IMR-90 (cell line): ENCODE measurements around the gene FBXO40. TPM values are rescaled to one million over a fixed set of nuclear protein-coding genes. Genes with fewer than 3 reads are reported as not detected.

Source experiments
- ATAC-seq: fragments of 200-7000 bp; cut with Tn5 transposase; 2 replicates; pipeline ENCODE4 v1.9.1; 2020; ENCODE audit warnings: low read depth, mild to moderate bottlenecking, moderate library complexity
- BruUV-seq: library from RNA; stranded (reverse); fragments of 400-500 nt; replicated peaks from 2 replicates; lab custom pipeline; 2021; lab: Mats Ljungman, UMichigan
- CTCF ChIA-PET: fragments of 300-600 bp; formaldehyde crosslinking; extraction: SDS; loops from one replicate; lab custom pipeline; 2021; ENCODE audit warnings: antibody characterized with exemption; lab: Yijun Ruan, JAX
- POLR2A ChIA-PET: fragments of 300-600 bp; sonication (Branson Sonifier 250); formaldehyde crosslinking; loops from one replicate; lab custom pipeline; 2022; ENCODE audit warnings: antibody characterized with exemption; ENCODE audit not compliant: unreplicated experiment; lab: Charles Lee
- DNase-seq: peaks from one replicate; pipeline ENCODE4 v3.0.0; 2013
- H2AFZ ChIP-seq: replicated peaks from 2 replicates; pipeline ENCODE3; 2013; ENCODE audit warnings: low read length, mild to moderate bottlenecking; ENCODE audit not compliant: poor library complexity
- H2AK5ac ChIP-seq: 2 replicates; pipeline ENCODE4 v1.6.1; 2013; ENCODE audit warnings: low read depth, low read length, inconsistent platforms
- H2AK9ac ChIP-seq: replicated peaks from 2 replicates; pipeline ENCODE3; 2013; ENCODE audit warnings: mild to moderate bottlenecking, low read depth, low read length, moderate library complexity; ENCODE audit not compliant: poor library complexity
- H2BK120ac ChIP-seq: 2 replicates; pipeline ENCODE4 v1.6.1; 2013; ENCODE audit warnings: low read depth, low read length, inconsistent platforms
- H2BK15ac ChIP-seq: 3 replicates; pipeline ENCODE4 v1.6.1; 2013; ENCODE audit warnings: low read depth, low read length, inconsistent platforms
- H2BK20ac ChIP-seq: 2 replicates; pipeline ENCODE4 v1.6.1; 2013; ENCODE audit warnings: low read depth, mild to moderate bottlenecking, inconsistent platforms, low read length, moderate library complexity
- H2BK5ac ChIP-seq: 2 replicates; pipeline ENCODE4 v1.6.1; 2013; ENCODE audit warnings: mild to moderate bottlenecking, low read depth, low read length, inconsistent platforms; ENCODE audit not compliant: poor library complexity, severe bottlenecking
- H3K14ac ChIP-seq: replicated peaks from 2 replicates; pipeline ENCODE4 v1.6.1; 2013; ENCODE audit warnings: low read depth, low read length, inconsistent platforms
- H3K18ac ChIP-seq: 2 replicates; pipeline ENCODE4 v1.6.1; 2013; ENCODE audit warnings: low read depth, low read length, control low read depth
- H3K23ac ChIP-seq: 2 replicates; pipeline ENCODE4 v1.6.1; 2013; ENCODE audit warnings: low read depth, low read length, inconsistent platforms
- H3K27ac ChIP-seq: 2 replicates; pipeline ENCODE4 v1.5.1; 2013; ENCODE audit warnings: mild to moderate bottlenecking, control low read depth, low read length; ENCODE audit not compliant: insufficient read depth
- H3K27me3 ChIP-seq: 2 replicates; pipeline ENCODE4 v1.6.1; 2013; ENCODE audit warnings: low read length; ENCODE audit not compliant: control insufficient read depth, insufficient read depth
- H3K36me3 ChIP-seq: 2 replicates; pipeline ENCODE4 v1.6.1; 2013; ENCODE audit warnings: low read length, mixed read lengths; ENCODE audit not compliant: control insufficient read depth, insufficient read depth
- H3K4ac ChIP-seq: 2 replicates; pipeline ENCODE4 v1.6.1; 2013; ENCODE audit warnings: low read depth, low read length, inconsistent platforms
- H3K4me1 ChIP-seq: 2 replicates; pipeline ENCODE4 v1.6.1; 2013; ENCODE audit warnings: low read length, mixed read lengths; ENCODE audit not compliant: control insufficient read depth, insufficient read depth
- H3K4me2 ChIP-seq: 2 replicates; pipeline ENCODE4 v1.6.1; 2013; ENCODE audit warnings: low read depth, mild to moderate bottlenecking, control low read depth, low read length, moderate library complexity
- H3K4me3 ChIP-seq: 2 replicates; pipeline ENCODE4 v1.5.1; 2013; ENCODE audit warnings: low read depth, mild to moderate bottlenecking, control low read depth, low read length, moderate library complexity; ENCODE audit not compliant: insufficient read depth
- H3K56ac ChIP-seq: 2 replicates; pipeline ENCODE4 v1.6.1; 2013; ENCODE audit warnings: low read length, inconsistent platforms; ENCODE audit not compliant: insufficient read depth; ENCODE audit errors: extremely low read depth
- H3K79me1 ChIP-seq, 2 experiments: 2 replicates each; pipeline ENCODE4 v1.6.1; 2013; ENCODE audit warnings: low read length in 2 of 2, inconsistent platforms in 1 of 2, low read depth in 1 of 2
- H3K9ac ChIP-seq: 2 replicates; pipeline ENCODE4 v1.6.1; 2013; ENCODE audit warnings: low read depth, low read length, control low read depth
- H3K9me1 ChIP-seq: 2 replicates; pipeline ENCODE4 v1.6.1; 2013; ENCODE audit warnings: low read length, inconsistent platforms; ENCODE audit not compliant: insufficient read depth
- H3K9me3 ChIP-seq: 2 replicates; pipeline ENCODE4 v1.6.1; 2013; ENCODE audit warnings: low read length; ENCODE audit not compliant: control insufficient read depth, insufficient read depth
- H4K20me1 ChIP-seq: 2 replicates; pipeline ENCODE4 v1.6.1; 2013; ENCODE audit warnings: low read length, inconsistent platforms; ENCODE audit not compliant: insufficient read depth
- H4K5ac ChIP-seq: 2 replicates; pipeline ENCODE4 v1.6.1; 2013; ENCODE audit warnings: mild to moderate bottlenecking, low read depth, low read length, control low read depth
- H4K8ac ChIP-seq, 2 experiments: 2 replicates each; pipeline ENCODE4 v1.6.1; 2013; ENCODE audit warnings: low read depth in 2 of 2, low read length in 2 of 2, control low read depth in 1 of 2, inconsistent platforms in 1 of 2
- H4K91ac ChIP-seq: 2 replicates; pipeline ENCODE4 v1.6.1; 2013; ENCODE audit warnings: low read depth, low read length, inconsistent platforms; ENCODE audit not compliant: insufficient read depth
- CEBPB ChIP-seq: IDR thresholded peaks from 2 replicates; pipeline ENCODE4 v1.6.1; 2012; ENCODE audit warnings: low read depth, low read length, improper control_type of control experiment
- CHD1 ChIP-seq: IDR thresholded peaks from 2 replicates; pipeline ENCODE4 v1.6.1; 2012; ENCODE audit warnings: low read depth, low read length, improper control_type of control experiment
- FOS ChIP-seq: fragments of 150-350 bp; IDR thresholded peaks from 2 replicates; pipeline ENCODE4 v1.6.1; 2016; ENCODE audit warnings: low read depth, low read length
- MAFK ChIP-seq: IDR thresholded peaks from 2 replicates; pipeline ENCODE4 v1.6.1; 2012; ENCODE audit warnings: low read depth, low read length, improper control_type of control experiment
- MXI1 ChIP-seq: IDR thresholded peaks from 2 replicates; pipeline ENCODE4 v1.6.1; 2012; ENCODE audit warnings: low read depth, mild to moderate bottlenecking, low read length, moderate library complexity, borderline replicate concordance
- NFE2L2 ChIP-seq: fragments of 150-350 bp; IDR thresholded peaks from 2 replicates; pipeline ENCODE4 v1.6.1; 2016; ENCODE audit warnings: low read depth, mild to moderate bottlenecking, low read length
- POLR2A ChIP-seq: IDR thresholded peaks from 2 replicates; pipeline ENCODE4 v1.6.1; 2012; ENCODE audit warnings: mild to moderate bottlenecking, low read depth, low read length
- RAD21 ChIP-seq: IDR thresholded peaks from 2 replicates; pipeline ENCODE4 v1.6.1; 2012; ENCODE audit warnings: low read length, improper control_type of control experiment
- RCOR1 ChIP-seq: IDR thresholded peaks from 2 replicates; pipeline ENCODE4 v1.6.1; 2012; ENCODE audit warnings: mild to moderate bottlenecking, low read length, improper control_type of control experiment; ENCODE audit not compliant: insufficient replicate concordance
- SMC3 ChIP-seq: fragments of 150-350 bp; IDR thresholded peaks from 2 replicates; pipeline ENCODE4 v1.6.1; 2016; ENCODE audit warnings: low read depth, mild to moderate bottlenecking, antibody characterized with exemption, low read length, moderate library complexity
- WGBS, 2 experiments: methylation state at CpG; one replicate each; pipeline versions ENCODE4 v1.1.5 to v1.1.7; 2013; ENCODE audit warnings: missing lambda C conversion rate in 2 of 2; ENCODE audit not compliant: insufficient read length in 1 of 2; ENCODE audit errors: extremely low coverage in 2 of 2; 5-methylcytosine and 5-hydroxymethylcytosine counted together
- dilution Hi-C: fragments of 300-500 bp; cut with HindIII; formaldehyde crosslinking; loops from one replicate; pipeline ENCODE4 v1.14.3; 2018; ENCODE audit warnings: low sequenced_read_pairs; ENCODE audit not compliant: unreplicated experiment
- in situ Hi-C: fragments of 300-500 bp; cut with MboI; formaldehyde crosslinking; loops from 3 replicates; pipeline ENCODE4 v1.14.3; 2019; ENCODE audit warnings: low sequenced_read_pairs, inconsistent platforms, mixed read lengths
- intact Hi-C: fragments of 100-400 bp; cut with micrococcal nuclease; formaldehyde crosslinking; loops from 2 replicates; pipeline ENCODE4 v1.10.0; 2022
- polyA plus RNA-seq, 3 experiments: library from polyadenylated mRNA; depleted of rRNA; stranded (reverse); fragments of >200 nt; gene quantifications; 2 replicates each; pipeline ENCODE4 v1.2.3, GENCODE V29; 2012; ENCODE audit warnings: low replicate concordance in 1 of 3
- total RNA-seq: library from RNA; depleted of rRNA; stranded (reverse); fragments of >200 nt; gene quantifications from 2 replicates; pipeline ENCODE4 v1.2.3, GENCODE V29; 2012

FBXO40 gene
- total and polyA plus RNA-seq, 2 of the 4 experiments (the other 2 are of a cell fraction) = not detected

DNA sequence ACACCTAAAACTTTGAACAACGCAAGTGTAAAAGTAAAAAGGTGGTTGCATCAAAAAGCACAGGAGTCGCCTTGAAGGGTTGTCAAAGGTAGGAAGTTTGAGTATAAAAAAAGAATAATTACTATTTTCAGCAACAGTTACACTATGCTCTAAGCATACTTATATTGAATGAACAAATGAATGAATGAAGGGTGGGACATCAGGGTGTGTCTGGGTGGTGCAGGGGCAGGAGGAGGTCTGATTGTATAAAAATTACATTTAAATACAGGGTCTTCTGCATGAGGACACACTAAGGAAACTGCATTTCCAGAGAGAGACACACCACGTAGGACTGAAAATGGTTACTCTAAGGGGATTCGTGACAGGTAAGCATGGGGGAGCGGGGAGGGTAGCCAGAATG, 25.5 kb upstream of the FBXO40 start, which contains the start of gene ARGFX:
TSS of gene ARGFX (plus strand) at position 301 of the 400 bp plus-strand sequence. CDS start 2,765 bp downstream, outside the sequence.
- no peak within 1 kb of the TSS for H3K56ac ChIP-seq
- H3K9me1 ChIP-seq = no peaks in the 10 kb centered on the region
- no peak within 1 kb of the TSS for H2AK9ac ChIP-seq
- POLR2A ChIA-PET = no interaction called here
- intact Hi-C loops = no loop called here
- no peak within 1 kb of the TSS for H3K14ac ChIP-seq
- BruUV-seq = no TSS peak
- no peak within 1 kb of the TSS for H3K18ac ChIP-seq
- no CpG with 5 or more reads among the region's 5 CpGs for WGBS, 2 experiments
- H3K9ac ChIP-seq = no peak within 1 kb of the TSS
- H2BK5ac ChIP-seq = no peak within 1 kb of the TSS
- H3K79me1 ChIP-seq = no peaks in the 10 kb centered on the region
- H4K91ac ChIP-seq = no peak within 1 kb of the TSS
- H2AFZ ChIP-seq = no peak within 1 kb of the TSS
- H3K23ac ChIP-seq = no peak within 1 kb of the TSS
- in situ Hi-C loops = no loop called here
- no peaks in the 10 kb centered on the region for H3K4me1 ChIP-seq
- no peak within 1 kb of the TSS for H4K5ac ChIP-seq
- H2BK20ac ChIP-seq = no peak within 1 kb of the TSS
- no peaks in the 10 kb centered on the region for H3K9me3 ChIP-seq
- ATAC-seq (no peak), DNase-seq (no peak)
- H2BK15ac ChIP-seq = no peak within 1 kb of the TSS
- no peak within 1 kb of the TSS for H3K4ac ChIP-seq
- H2AK5ac ChIP-seq = no peak within 1 kb of the TSS
- no peaks in the 10 kb centered on the region for H4K20me1 ChIP-seq
- H3K4me3 ChIP-seq = no peak within 1 kb of the TSS
- CTCF ChIA-PET = no interaction called here
- no peaks in the 10 kb centered on the region for H3K27me3 ChIP-seq
- H2BK120ac ChIP-seq = no peak within 1 kb of the TSS
- dilution Hi-C loops = no loop called here
- H3K36me3 ChIP-seq = no peaks in the 10 kb centered on the region
- H3K27ac ChIP-seq = no peak within 1 kb of the TSS
- no peak within 1 kb of the TSS for H3K4me2 ChIP-seq
- TF ChIP-seq NFE2L2 (no peak), MXI1 (no peak), FOS (no peak), SMC3 (no peak), RCOR1 (no peak), CHD1 (no peak), CEBPB (no peak), POLR2A (no peak), RAD21 (no peak), MAFK (no peak)
- H4K8ac ChIP-seq = no peak within 1 kb of the TSS
